ENCODE measurements around the gene ALG13.

Gene ALG13
- 74.8 to 85.4 reads per million in 2 donors for total RNA-seq

DNA sequence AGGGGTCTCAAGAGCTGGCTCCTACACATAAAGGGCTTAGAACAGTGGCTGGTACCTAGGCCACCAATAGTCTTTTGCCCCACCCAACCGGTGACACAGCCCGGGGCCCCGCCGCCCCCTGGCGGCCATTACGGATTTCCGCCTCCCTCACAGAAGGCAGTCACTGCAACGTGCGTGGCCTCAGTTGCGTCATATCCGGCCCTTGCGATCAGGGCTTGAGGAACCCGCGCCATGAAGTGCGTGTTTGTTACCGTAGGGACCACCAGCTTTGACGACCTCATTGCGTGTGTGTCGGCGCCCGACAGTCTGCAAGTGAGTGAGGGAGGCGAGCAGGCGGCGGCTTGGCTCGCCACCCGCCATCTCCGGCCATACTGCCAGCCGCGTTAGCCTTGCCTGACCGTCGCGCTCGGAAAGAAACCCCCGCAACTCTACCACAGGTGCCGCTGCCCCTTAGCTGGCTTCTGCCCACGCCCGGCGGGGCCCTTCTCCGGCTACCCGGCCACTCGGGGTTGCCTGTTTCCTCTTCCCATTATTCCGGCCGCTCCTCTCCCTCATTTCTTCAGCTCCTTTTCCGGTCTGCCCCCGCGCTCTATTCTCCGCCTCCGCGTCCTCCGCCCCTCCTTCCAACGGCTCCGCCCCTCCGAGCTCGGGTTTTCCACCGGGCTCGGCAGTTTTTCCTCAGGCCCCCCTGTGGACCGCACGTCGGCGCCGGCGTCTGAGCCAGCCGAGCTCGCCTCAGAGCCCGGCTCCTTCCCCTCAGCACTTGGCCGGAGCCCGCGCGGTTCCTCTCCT, at the start of gene ALG13:
Gene ALG13 (plus strand): TSS at position 183 of the 792 bp plus-strand sequence. CDS start 49 bp downstream, at position 232.
- peak; percentile 68 to 94 (median 85) for DNase-seq

- DNase-seq = no peak
Observed at GRCh38 chrX:111634823-111635729, 45.9 kb upstream of the ALG13 start.

DNA sequence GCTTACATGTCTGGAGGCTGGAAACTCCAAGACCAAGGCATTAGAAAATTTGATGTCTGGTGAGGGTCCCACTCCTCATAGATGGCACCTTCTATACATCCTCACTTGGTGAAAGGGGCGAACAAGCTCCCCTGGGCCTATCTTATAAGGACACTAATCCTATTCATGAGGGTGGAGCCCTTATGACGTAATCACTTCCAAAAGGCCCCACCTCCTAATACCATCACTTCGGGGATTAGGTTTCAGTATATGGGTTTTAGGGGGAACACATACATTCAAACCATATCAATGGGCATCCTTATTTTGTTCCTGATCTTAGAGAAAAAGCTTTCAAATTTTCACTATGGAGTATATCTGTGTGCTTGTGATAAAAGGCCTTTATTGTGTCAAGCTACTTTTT, 39.0 kb upstream of the ALG13 start:
- DNase-seq = no peak

GRCh38 chrX:111645165-111645564, 35.8 kb upstream of the ALG13 start:
- peak in 1 of 5 experiments; percentile 87 for DNase-seq

- peak in 1 of 5 experiments; percentile 86 for DNase-seq
Observed at GRCh38 chrX:111645607-111646006, 35.4 kb upstream of the ALG13 start.

DNA sequence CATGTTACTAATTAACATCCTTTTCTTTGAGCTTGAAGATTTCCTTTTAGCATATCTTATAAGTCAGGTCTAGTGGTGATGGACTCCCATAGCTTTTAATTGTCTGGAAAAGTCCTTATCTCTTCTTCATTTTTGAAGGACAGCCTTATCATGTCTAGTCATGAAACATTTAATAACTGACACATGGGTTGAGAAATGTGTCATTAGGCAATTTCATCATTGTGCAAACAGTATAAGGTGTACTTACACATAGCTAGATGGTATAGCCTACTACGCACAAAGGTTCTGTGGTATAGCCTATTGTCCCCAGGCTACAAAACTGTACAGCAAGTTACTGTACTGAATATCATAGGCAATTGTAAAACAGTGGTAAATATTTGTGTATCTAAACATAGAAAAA, 34.5 kb upstream of the ALG13 start:
- peak in 1 of 5 experiments; percentile 36 for DNase-seq

GRCh38 chrX:111648802-111649201, 32.2 kb upstream of the ALG13 start:
- no peak for DNase-seq

DNA sequence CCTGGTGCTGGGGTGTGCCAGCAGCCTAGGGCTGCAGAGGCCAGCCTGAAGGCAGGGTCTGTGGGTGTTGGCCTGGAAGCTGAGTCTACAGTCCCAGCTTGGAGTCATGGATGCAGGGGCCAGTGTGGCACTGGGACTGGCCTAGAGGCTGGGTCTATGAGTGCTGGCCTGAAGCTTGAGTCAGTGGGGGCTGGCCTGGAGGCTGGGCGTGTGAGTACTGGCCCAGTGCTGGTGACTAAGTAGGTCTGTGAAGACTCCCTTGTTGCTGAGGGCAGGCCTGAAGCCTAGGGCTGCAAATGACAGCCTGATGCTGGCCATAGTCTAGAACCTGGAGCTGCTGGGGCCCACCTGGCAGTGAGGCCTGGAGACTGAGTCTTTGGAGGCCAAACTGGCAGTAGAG, 31.3 kb upstream of the ALG13 start:
- DNase-seq = no peak

- DNase-seq = no peak
Observed at GRCh38 chrX:111650845-111651244, 30.1 kb upstream of the ALG13 start.

DNA sequence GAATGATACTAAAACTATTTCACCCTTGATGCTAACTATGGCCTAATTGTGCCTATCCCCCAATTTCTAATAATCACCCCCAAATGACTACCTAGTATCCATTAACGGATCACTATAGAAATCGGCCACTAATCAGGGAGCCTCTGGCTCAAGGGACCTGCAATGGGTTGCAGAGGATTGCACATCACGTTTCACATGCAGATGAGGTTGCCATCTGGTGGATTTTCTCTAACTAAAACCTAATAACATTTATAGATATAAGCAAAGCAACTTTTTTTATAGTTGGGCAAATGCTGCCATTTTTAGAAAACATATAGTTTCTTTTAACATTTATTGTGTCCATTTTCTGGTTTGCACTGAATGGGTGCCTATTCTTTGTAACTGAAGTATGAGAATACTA, 28.3 kb upstream of the ALG13 start:
- DNase-seq = peak in 1 of 5 experiments; percentile 22

- DNase-seq = no peak
Observed at GRCh38 chrX:111661241-111661640, 19.7 kb upstream of the ALG13 start.

- DNase-seq = no peak
Observed at GRCh38 chrX:111662292-111662691, 18.7 kb upstream of the ALG13 start.

GRCh38 chrX:111671668-111672067, 9.3 kb upstream of the ALG13 start:
- DNase-seq = no peak

GRCh38 chrX:111687305-111687704, 6.3 kb downstream of the ALG13 start:
- DNase-seq = no peak

- DNase-seq = no peak
Observed at GRCh38 chrX:111695297-111695880, 14.4 kb downstream of the ALG13 start.

DNA sequence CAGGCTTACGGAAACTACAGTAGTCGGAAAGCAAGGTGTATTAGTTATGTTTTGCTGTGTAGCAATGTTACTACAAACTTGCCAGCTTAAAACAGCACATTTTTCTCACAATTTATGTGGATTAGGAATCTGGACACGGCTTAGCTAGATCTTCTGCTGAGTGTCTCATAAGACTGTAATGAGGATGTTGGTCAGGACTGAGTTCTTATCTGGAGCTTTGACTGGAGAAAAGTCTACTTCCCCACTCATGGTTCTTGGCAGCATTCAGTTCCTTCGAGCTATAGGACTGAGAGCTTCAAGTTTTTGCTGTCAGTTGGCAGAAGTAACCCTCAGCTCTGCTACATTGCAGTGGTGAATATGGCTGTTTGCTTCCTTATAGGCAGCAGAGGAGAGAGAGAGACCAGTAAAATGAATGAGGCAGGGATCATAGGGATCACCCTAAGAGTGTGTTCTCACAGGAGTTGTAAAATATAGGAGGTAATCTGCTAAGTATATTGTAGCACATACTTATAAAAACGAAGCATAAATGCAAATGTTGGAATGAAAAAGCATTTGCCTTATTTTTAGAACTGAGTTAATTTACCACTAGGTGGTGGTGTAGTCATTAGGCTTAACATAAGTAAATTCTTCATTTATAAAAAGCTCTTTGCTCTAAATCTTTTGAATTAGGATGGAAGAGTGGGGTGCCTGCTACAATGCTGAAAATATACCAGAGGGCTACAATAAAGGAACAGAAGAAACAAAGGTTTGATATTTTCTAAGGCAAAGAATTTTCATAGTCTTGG, 38.6 kb downstream of the ALG13 start:
- peak in 1 of 5 experiments; percentile 1 for DNase-seq

GRCh38 chrX:111728096-111728495, 47.1 kb downstream of the ALG13 start:
- no peak for DNase-seq

GRCh38 chrX:111731351-111731750, 50.4 kb downstream of the ALG13 start:
- DNase-seq = no peak

- DNase-seq = no peak
Observed at GRCh38 chrX:111736571-111736970, 55.6 kb downstream of the ALG13 start.

GRCh38 chrX:111742018-111742417, 61.0 kb downstream of the ALG13 start:
- no peak for DNase-seq

GRCh38 chrX:111743316-111743715, 62.3 kb downstream of the ALG13 start:
- no peak for DNase-seq

DNA sequence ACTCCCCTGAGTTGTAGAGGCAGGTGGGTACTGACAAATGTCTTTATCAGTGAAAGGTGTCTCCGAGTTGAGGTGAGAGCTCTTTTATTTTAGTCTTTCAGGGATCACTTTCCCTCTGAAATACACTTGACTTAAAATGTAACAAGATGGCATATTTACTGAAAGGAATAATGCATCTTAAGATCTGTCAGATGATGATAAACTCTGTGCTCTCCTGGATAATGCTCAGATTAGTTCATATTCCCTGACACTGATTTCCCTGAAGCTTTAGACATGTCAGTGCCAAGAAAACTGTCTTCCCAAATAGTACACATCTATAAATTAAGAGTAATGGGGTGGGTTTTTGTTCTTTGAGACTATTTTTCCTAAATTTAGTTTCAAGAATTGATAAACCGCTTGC, 75.5 kb downstream of the ALG13 start:
- DNase-seq = no peak

Measured in T-helper 2 cell (primary cell).